ENCODE data around the gene CNPY1. TPM values are rescaled to one million over a fixed set of nuclear protein-coding genes. Genes with fewer than 3 reads are reported as not detected.

Gene CNPY1
- total and polyA plus RNA-seq, 2 of the 8 experiments (the other 6 are each of a cell fraction or from before 2014, with no cell fraction given): not detected

DNA sequence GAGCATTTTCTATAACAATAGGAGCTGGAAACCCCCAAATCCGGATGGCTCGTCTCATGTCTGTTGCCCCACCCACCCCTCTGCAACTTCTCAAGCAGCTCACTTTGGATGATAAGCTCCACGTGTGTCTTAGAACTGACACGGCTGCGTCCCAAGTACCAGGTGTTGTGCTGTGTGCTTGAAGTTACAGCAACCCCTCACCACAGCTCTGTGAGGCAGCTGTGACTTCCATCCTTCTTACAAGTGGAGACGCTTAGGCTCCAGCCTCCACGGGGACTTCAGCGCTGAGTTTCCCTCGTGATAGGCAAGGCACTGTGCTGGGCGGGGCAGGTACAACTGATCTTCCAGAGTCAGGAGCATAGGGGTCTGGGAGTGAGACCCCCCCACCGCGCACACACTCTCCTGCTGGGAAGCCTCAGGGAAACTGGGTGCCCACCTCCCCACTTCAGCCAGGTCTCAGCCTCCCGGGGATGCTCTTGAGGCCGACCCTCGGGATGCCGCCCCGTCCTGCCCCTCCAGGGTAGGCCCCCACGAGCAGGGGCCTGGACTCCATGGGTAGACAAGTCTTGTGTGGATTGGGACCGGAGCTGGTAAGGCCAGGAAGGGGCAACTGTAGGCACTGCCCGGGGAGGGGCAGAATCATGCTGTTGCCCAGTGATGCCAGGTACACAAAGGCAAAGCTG lies 57.1 kb downstream of the CNPY1 start:
- peaks cover 0 to 14% (median 12%) of the 10 kb centered on the region in 4 experiments; a peak in 6 of 7 replicates for H3K4me1 ChIP-seq (replicated peaks in 1 of 4; ENCODE audit: control insufficient read depth in 3 of 4, insufficient read depth in 4 of 4, low read length in 3 of 4)
- no peak overlapping the region for H3K4ac ChIP-seq (replicated peaks; ENCODE audit: insufficient read length, low read depth, low read length)
- H3K56ac ChIP-seq (replicated peaks; ENCODE audit: insufficient read length, low read depth, low read length): no peak overlapping the region
- no peak overlapping the region for H4K91ac ChIP-seq (replicated peaks; ENCODE audit: insufficient read length, low read length)
- peaks cover 3% of the 10 kb centered on the region; the same call in 1 of the 2 replicates for H3K23me2 ChIP-seq (ENCODE audit: low read depth, low read length)
- H3K79me1 ChIP-seq (ENCODE audit: low read depth, low read length): no peaks in the 10 kb centered on the region
- H3K14ac ChIP-seq (ENCODE audit: insufficient read length): no peak overlapping the region
- no peak overlapping the region for H3K23ac ChIP-seq (ENCODE audit: insufficient read length)
- no peak overlapping the region for H3K4me3 ChIP-seq (ENCODE audit: extremely low read depth in 1 of 4, insufficient read depth in 2 of 4, low read depth in 3 of 4, low read length in 4 of 4)
- peak overlapping the region; percentile 88; the same call in 1 of the 2 replicates for H2BK15ac ChIP-seq (ENCODE audit: low read length)
- H3K4me2 ChIP-seq (ENCODE audit: insufficient read depth in 1 of 2, low read depth in 2 of 2, low read length in 2 of 2): no peak overlapping the region
- peak overlapping the region; percentile 68; the same call in 1 of the 2 replicates for H2BK12ac ChIP-seq (ENCODE audit: low read depth, low read length)
- ChIA-PET POLR2A (ENCODE audit: partially characterized antibody) (interaction anchor here (0.9 to 1.0 kb wide), 2 partner anchors 20 to 42 kb away, joined by 3 read pairs; no protein-coding TSS in a partner anchor), CTCF (ENCODE audit: partially characterized antibody) (interaction anchor here (0.8 to 1.6 kb wide), 3 partner anchors 14 to 75 kb away, joined by 3 to 4 read pairs (median 4); no protein-coding TSS in a partner anchor)
- peak overlapping the region; percentile 48; the same call in 1 of the 2 replicates for H3K18ac ChIP-seq (ENCODE audit: extremely low read depth, low read length)
- no peaks in the 10 kb centered on the region for H3K9me3 ChIP-seq (ENCODE audit: insufficient read depth in 2 of 2, low read depth in 1 of 2, low read length in 1 of 2)
- no peaks in the 10 kb centered on the region for H3K36me3 ChIP-seq (ENCODE audit: control insufficient read depth in 2 of 4, insufficient read depth in 4 of 4, low read length in 3 of 4)
- no peak for FAIRE-seq
- H2BK20ac ChIP-seq (ENCODE audit: low read length): peak overlapping the region; percentile 90; the same call in 1 of the 2 replicates
- H3K9ac ChIP-seq (replicated peaks in 1 of 4; ENCODE audit: extremely low read depth in 1 of 4, low read depth in 3 of 4, low read length in 3 of 4): no peak overlapping the region
- no peak overlapping the region for H4K5ac ChIP-seq (ENCODE audit: insufficient read length, low read depth, low read length)
- H2BK5ac ChIP-seq (ENCODE audit: low read depth, low read length): peak overlapping the region; percentile 39; the same call in 1 of the 2 replicates
- H3K79me2 ChIP-seq (ENCODE audit: control insufficient read depth in 1 of 2, insufficient read depth in 2 of 2, low read length in 2 of 2): no peaks in the 10 kb centered on the region
- peaks cover 0 to 3% of the 10 kb centered on the region in 2 experiments for H4K20me1 ChIP-seq (replicated peaks in 1 of 2; ENCODE audit: control insufficient read depth in 1 of 2, insufficient read depth in 2 of 2, low read length in 2 of 2)
- H2AK5ac ChIP-seq (ENCODE audit: low read depth, low read length): peak overlapping the region; percentile 53; the same call in 1 of the 2 replicates
- H4K8ac ChIP-seq (ENCODE audit: extremely low read depth, insufficient read depth, low read length): peak overlapping the region; percentile 70; the same call in 1 of the 2 replicates
- H3K27me3 ChIP-seq (replicated peaks in 1 of 4; ENCODE audit: control insufficient read depth in 3 of 4, extremely low read depth in 1 of 4, insufficient read depth in 3 of 4, low read length in 3 of 4): peaks cover 17 to 83% (median 67%) of the 10 kb centered on the region in 4 experiments
- 88% methylated on average over 18 of the region's 20 CpGs; no CpG with 5 or more reads in 1 of the 2 experiments for whole genome bisulfite sequencing, 2 experiments (ENCODE audit: extremely low coverage in 1 of 2, insufficient coverage in 1 of 2, insufficient read length in 1 of 2, insufficient replicate concordance in 2 of 2, low coverage in 1 of 2, low lambda C conversion rate in 2 of 2, missing lambda C conversion rate in 1 of 2)
- no peak overlapping the region for H2AFZ ChIP-seq (ENCODE audit: low read length)
- H3K27ac ChIP-seq (ENCODE audit: low read depth, low read length): no peak overlapping the region
- no peak overlapping the region for H2BK120ac ChIP-seq (replicated peaks; ENCODE audit: low read depth, low read length)
- DNase-seq (ENCODE audit: low read depth in 1 of 2, low spot score in 2 of 2): no peak
- TF ChIP-seq, protein P1, sequence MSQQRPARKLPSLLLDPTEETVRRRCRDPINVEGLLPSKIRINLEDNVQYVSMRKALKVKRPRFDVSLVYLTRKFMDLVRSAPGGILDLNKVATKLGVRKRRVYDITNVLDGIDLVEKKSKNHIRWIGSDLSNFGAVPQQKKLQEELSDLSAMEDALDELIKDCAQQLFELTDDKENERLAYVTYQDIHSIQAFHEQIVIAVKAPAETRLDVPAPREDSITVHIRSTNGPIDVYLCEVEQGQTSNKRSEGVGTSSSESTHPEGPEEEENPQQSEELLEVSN (IDR thresholded peaks at IDR 0.05): no peak
- TF ChIP-seq NANOG (IDR thresholded peaks at IDR 0.05; ENCODE audit: insufficient read depth, low read depth, low read length, poor library complexity, severe bottlenecking) (no peak), KDM1A (IDR thresholded peaks at IDR 0.05; ENCODE audit: borderline replicate concordance, low read length) (no peak), RFX5 (IDR thresholded peaks at IDR 0.05; ENCODE audit: borderline replicate concordance, low read depth, low read length) (no peak)

All from H1 (cell line).